ENCODE results near the gene MYOCOS.

GRCh38 chr1:171643156-171643555 lies 21.1 kb downstream of the MYOCOS start:
- no peak for TF ChIP-seq CTCF (IDR thresholded peaks at IDR 0.05)
- no peak for TF ChIP-seq POLR2AphosphoS5 (IDR thresholded peaks at IDR 0.05)

Measured in sigmoid colon (tissue), 4 donors.